GM19395 (cell line): ENCODE data around the gene RSPO4.

Experiments
- ATAC-seq: cut with Tn5 transposase; IDR thresholded peaks from one replicate; pipeline ENCODE4 v1.9.1; 2021; ENCODE audit warnings: mild to moderate bottlenecking, moderate library complexity; ENCODE audit not compliant: unreplicated experiment

The RSPO4 gene

DNA sequence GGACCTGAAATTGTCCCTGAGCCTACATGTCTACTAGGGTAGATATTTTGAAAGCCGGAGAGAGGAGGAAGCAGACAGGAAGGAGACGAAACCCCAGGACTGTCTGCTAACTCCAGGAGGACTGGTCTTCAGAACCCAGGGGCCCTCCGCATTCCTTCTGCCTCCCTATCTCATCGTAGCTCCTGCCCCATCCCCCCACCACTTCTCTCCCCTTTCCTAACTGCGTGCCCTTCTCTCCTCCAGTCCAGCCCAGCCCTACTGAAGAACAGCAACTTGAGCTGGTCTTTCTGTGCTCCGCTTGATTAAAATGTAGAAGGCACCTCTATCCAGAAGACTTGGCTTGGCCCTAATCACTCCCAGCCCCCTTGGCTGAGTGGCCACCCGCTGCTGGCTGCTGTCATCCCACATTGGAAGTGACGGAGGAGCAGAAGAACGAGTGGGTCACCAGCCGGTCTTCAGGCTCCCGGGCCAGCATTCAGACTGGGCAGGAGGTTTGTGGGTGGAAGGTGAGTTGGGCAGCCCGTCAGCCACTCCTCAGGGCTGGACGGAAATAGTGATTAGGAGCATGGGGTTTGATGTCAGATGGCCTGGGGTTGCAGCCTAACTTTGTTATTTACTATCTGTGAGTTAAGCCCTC is 57.2 kb downstream of the RSPO4 start:
- no peak for ATAC-seq

DNA sequence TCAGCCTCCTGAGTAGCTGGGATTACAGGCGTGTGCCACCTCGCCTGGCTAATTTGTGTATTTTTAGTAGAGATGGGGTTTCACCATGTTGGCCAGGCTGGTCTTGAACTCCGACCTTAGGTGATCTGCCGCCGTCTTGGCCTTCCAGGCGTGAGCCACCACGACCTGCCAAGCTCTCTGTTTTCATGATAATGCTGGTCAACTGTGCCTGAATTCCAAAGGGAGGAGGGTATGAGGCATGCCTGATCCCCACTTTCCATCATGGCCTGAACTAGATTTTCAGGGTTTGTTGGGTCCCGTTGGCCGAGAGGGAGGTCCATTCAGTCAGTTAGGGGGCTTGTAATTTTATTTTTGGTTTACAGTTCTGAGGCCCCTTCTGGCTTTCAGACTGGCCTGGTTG is 58.0 kb downstream of the RSPO4 start:
- ATAC-seq: no peak

DNA sequence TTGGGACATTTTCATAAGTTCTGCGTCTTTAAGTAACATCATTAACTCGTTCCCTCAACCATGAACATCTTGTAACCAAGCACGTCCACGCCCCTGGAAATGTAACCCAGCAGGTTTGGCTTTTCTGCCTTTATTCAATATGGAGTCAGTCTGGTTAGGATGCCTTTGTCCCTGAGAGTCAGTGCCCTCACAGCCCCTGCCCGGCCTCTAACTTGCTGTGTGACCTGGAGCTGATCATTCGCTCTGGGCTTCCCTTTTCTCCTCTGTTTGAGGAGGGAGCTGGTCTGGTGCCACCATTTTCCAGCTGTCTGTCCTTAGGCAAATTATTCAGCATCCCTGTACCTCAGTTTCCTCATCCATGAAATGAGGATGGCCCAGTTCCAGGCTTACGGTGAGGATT is 59.5 kb downstream of the RSPO4 start:
- ATAC-seq: no peak

DNA sequence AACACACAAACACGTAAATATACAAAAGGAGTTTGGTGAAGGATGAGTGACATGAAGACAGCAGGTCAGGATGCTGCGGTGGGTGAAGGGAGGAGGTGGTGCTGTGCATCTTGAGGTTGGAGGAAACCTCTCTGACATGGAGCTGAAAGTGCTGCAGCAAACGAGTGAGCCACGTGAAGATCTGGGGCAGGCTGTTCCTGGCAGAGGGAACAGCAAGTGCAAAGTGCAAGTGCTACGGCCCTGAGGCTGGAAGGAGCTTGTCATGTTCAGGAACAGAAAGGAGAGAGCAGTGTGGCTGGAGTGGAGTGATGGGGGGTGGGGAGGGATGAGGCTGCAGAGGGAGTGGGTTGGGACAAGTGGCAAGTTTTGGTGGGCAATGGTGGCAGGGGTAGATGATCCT is 61.2 kb downstream of the RSPO4 start:
- no peak for ATAC-seq

DNA sequence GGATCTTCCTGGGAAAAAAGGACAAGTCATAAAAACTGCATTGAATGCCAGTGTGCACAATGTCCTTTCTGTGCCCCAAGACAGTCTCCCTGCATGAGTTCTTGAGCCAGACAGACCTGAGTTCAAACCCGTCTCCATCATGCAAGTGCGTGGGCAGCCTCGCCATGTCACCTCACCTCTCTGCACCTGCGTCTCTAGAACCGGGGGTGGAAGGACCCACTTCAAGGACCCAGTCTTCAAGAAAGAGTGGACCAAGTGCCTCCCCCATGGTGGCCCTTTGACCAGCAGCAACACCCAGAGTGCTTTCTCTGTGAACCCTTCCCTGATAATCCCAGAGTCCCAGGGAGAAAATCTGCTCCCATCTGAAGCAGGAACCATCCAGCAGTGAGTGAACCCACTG is 62.5 kb downstream of the RSPO4 start:
- no peak for ATAC-seq

DNA sequence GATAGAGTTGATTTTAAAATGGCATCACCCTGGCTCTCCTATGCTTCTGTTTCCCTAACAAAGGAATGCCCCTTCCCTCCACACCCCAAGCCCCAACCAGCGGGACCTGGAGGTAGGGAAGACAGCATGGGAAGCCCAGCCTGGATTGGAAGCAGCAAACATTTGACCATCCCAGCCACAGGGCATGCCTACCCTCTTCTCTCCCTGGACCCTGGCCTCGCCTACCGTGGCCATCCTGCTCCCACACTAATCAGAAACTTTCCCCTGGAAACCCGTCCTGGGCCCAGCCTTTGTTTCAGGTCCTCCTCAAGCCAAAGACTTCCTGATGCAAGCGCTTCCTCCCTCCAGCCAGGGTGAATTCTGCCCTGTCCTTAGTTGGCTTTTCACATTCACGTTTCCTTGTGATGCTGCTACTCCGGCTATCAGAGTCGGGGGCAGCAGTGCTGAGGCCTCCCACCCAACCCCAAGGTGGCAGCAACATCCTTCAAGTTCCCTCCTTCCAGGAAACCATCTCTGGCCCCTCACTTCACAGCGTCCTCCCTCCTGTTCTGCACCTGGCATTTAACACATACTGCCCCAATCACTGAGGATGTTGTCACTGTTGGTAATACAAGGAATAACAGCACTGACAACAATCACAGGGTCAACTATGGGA is 67.8 kb downstream of the RSPO4 start:
- ATAC-seq: no peak

DNA sequence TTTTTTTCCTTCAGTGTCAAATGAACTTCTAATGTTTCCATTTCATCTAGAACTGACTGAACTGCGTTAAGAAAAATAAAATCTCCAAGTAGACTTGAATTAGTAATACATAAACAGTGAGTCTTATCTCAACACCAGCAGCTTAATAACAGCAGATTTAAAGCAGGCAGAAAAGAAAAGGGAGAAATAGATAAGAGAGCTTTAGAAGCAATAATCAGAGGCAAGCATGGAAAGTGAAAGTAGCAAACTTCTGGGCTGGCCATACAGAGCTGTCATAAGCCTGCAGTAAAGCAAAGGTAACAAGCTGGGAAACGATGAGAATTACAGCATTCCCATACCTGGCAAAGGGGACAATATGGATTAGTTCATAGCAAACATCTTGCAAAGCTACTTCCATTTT is 69.1 kb downstream of the RSPO4 start:
- no peak for ATAC-seq

DNA sequence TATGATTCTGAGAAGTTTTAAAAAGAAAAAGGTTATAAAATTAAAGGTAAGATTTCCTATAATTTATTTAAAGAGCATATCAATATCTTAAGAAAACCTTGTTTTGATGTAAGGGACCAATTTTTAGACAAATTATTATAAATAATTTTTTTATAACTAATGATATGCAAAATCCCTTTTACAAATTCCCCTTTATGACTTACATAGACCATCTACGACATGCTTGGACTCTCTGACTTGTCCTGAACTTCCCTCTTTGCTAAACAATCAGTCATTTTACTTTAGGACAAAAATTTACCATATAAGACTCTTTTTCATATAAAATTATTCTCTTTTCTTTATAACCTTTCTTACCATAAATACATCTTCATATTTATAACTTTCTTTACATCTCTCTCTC is 70.7 kb downstream of the RSPO4 start:
- no peak for ATAC-seq

DNA sequence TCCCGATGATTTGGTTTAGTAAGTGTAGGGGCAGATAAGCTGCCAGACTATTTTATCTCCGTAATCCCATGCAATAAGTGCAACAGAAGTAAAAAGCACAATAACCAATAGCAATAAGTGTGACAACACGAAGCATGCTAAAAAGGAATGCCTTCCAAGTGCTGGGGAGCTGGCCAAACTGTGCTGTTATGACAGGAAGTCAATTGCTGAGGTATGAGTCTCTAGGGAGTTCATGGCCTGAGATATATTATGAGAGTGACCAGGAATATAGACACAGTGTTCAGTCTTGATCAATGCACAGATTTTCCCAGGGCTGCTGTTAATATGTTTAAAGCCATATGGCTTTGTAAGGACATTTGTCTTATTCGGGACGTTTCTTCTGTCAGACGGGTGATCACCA is 75.4 kb downstream of the RSPO4 start:
- ATAC-seq: no peak

DNA sequence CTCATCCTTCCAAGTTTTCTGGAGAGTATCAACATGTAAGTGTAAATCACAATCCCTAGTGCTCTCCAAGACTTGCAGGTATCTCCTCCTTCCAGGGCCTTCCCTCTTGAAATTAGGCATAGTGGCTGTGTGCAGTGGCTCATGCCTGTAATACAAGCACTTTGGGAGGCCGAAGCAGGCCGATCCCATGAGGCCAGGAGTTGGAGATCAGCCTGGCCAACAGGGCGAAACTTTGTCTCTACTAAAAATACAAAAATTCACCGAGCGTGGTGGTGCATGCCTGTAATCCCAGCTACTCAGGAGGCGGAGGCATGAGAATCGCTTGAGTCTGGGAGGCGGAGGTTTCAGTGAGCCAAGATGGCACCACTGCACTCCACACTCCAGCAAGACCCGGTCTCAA is 76.6 kb downstream of the RSPO4 start:
- ATAC-seq: no peak

DNA sequence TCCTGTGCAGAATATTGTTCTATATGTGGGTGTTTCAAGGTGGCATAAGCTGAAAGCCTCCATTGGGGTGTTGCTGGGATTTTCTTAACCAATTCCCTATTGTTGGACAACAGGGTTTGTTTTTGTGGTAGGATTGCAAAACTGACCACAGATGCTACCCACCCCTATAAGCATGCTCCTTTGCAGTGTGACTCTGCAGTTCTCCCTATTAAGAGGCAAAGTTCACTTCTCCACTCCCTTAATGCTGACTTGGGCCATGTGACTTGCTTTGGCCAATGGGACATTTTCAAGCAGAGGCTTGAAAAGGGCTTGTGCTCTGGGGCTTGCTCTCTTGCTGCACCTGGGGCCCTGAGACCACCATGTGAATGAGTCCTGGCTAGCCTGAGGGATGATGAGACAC is 77.5 kb downstream of the RSPO4 start:
- ATAC-seq: no peak

DNA sequence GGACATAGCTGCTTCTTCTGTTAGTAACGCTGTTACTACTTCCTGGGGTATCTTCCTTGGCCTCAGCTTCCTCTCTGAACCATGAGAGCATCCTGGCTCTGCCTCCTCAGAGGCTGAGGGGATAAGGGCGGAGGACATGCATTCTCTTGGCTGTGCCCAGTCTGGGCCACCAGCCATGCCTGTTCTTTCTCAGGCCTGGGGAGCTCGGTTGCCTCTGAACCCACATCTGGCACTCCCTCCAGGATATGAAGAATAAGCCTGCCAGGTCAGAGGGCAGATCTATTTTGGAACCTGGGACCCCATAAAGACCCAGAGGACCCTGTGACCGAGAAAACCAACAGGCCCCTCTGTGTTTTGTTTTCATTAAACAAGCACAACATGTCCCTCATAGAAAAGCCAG is 79.3 kb downstream of the RSPO4 start:
- ATAC-seq: no peak

DNA sequence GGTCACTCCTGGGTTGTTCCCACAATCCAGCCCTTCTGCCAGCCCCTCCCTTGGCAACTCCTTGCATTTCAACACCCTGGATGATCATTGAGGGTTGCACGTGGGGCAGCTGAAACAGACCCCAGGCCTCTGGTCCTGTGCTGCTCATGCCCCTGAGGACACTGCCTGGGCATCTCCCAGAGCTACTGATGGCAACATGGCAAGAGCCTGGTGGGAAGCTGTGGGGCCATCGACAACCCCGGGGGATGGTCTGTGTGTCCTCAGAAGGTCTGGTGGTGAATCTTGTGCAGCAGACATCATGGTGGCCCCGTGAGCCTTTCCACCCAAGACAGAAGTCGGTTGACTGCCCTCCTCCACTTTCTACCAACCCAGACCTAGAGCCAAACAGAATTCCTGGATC is 81.0 kb downstream of the RSPO4 start:
- no peak for ATAC-seq

DNA sequence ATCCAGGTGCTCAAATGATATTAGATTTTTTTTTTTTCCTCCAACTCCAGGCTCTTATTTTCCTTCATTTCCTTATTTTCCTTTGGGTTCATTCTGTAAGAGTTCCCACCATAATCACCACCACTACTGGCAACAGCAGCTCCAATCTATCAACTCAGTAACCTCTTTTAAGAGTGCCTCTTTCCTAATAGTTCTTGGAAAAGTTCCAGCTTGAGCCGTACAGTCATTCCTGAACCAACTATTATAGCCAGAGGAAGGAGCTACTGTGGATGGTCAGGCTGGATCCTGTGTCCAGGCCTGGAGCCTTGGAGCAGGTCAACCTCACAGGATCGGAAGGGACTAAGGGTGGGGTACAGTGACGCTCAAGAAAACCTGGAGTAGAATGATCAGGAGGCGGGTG is 81.8 kb downstream of the RSPO4 start:
- ATAC-seq: no peak

DNA sequence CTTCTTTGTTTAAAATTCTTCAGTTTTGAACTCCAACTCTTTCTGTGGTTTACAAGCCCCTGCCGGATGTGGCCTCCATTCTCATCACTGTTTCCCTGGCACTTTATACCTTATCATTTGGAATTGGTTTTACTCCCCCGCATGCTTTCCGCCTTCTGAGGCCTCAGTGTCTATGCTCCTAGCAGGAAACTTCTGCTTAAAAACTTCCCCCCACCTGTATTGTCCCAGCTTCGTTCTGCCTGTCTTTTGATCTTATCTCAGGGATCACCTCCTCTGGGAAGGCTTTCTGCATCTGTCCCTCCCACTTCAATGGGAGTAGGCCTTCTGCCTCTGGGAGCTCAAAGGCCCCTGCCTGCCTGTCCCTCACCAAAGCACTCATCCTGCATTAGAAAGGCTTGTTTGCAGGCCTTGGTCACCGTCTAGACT is 82.6 kb downstream of the RSPO4 start:
- ATAC-seq: no peak

DNA sequence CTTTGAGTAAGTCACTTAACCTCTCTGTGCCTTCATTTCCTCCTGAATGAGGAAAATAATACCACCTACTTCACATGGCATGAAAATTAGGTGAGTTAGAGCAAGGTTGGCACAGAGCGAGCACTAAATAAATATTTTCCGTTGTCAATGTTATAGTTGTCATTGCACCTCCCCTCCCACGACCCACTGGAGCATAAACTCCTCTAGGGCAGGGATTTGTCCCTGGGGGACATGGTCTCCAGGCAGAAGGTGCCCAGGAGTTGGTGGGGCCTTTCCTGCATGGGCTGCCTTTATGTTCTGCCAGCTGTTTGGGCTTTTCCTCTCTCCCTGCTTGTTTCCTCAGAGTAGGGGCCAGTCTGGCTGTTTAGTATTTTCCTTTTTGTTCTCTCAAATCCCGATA is 84.7 kb downstream of the RSPO4 start:
- ATAC-seq: no peak

DNA sequence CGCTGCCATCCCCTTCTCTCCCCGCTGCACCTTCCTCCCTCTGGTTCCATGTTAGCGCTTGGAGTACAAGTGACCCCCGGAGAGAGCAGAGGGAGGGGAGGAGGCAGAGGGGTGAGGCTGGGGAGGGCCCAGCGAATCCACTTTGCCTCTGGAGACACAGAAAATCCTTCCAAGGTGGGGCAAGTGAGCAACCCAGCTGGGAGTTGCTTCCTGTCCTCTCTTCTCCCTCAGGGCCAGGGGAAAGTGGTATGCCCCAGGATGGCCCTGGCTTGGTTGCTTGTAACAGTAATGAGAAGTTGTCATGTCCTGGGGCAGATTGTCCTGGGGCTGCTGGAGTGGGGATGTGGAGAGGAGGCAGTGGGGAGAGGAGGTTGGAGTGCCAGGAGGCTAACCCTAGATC is 85.3 kb downstream of the RSPO4 start:
- no peak for ATAC-seq

DNA sequence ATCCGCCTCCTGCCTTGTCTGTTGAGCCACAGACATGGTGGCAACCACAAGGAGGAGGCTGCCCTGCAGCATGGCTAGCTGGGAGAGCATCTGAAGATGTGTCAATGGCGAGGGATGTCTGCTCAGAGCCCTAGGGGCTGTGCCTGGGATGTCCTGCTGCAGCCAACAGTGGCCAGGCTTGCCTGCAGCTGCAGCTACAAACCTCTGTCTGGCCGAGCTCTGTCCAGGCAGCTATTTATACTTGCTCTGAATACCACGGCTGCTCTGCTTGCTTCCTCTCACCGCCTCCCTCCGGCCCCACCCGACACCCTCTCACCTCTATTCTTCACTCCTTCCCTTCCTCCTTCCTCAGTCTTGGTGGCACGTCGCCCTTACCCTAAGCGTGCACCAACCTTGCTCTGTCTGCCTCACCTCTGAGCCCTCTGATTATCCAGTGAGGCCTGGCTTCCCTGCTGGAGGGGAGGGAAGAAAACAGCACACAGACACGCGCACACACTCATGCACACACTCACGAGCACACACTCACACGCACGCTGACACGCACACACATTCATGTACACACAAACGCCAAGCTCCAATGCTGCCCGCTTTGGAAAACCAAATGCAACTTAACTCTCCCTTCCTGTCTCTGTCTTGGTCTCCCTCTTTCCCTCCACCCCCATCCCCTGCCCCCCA is 85.8 kb downstream of the RSPO4 start, which contains the start of gene ANGPT4:
TSS of gene ANGPT4 (minus strand) at position 210 of the 675 bp plus-strand sequence. CDS start at position 90, 120 bp downstream.
- no peak for ATAC-seq

DNA sequence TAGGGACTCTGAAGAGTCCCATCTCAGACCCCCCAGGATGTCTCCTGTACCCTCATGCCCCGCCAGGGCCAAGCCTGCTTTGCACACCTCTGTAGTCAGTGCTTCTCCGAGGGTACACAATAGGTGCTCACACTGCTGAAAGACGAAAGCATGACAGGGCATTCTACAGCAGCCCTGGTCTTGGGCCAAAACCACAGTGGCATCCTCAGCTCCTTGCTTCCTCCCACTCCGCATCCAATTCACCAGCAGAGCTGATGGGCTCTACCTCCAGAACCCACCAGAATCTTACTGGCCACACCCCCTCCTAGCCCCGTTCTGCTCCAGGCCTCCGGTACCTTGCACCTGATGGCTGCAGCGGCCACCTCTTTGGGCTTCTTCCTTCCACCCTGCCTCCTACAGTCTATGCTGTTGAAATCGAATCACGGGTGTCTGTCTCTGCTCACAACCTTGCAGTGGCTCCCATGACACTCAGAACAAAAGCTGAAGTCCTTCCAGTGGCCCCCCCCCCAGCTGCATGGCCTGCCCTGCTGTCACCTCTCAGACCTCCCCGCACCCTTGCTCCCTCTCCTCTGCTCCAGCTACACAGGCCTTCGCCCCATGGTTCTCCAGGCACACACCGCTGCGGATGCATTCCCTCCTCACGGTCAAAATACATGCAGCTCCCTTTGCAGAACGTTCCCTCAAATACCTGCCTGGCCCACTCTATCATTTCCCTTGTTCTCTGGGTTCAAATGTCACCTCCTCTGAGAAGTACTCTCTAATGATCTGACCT is 87.2 kb downstream of the RSPO4 start:
- ATAC-seq: no peak

DNA sequence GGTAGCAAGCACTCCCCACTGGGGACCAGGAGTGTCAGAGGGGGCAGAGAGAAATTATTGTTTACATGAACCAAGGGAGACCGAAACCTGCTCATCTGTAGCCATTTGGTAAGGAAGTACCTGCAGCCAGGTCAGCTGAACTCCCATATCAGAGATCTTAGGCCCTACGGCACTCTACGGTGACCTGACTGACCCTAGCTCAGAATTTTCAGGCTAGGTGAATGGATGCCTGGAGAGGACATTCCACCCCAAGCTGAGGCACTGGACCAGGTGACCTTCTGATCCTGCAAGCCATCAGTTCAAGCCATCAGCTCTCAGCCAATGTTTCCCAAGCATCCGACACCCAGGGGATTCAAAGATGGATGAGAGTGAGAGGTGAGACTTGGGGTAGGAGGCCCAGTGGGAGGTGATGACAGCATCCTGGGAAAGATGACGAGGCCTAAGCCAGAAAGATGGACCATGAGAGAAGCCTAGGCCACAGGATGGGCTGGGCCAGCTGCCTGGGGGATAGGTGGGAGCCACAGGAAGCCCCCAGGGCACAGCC is 88.7 kb downstream of the RSPO4 start:
- no peak for ATAC-seq

DNA sequence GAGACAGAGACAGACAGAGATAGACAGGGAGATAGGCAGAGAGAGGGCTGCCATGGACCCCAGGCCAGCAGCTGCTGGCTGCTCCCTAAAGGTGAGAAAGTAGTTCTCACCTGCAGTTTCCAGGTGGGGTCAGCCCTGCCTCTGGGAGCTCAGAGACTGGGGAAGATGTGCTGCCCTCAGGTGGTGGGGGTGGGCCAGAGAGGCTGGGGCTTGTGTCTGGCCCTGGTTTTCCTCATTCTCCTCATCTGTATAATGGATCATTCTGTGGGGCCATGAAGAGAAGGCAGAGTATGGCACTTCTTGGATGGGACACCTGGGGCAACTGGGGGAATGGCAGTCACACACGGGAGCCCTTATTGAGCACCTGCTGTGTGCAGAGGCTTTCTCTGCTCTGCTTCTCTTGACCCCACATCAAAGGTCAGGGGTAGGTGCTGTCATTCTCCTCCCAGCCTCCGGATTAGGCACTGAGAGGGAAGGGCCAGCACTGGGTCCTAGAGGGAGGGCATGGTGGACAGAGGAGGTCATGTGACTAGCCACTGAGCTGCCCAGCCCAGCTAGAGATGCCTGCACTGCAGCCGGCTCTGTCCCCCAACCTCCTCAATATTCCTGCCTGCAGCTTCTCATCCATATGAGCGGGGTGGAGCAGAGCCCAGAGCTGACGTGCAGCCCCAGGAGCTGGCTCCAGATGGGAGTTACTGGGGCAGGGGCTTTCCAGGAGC is 90.1 kb downstream of the RSPO4 start:
- no peak for ATAC-seq
